ENCODE measurements around the gene STXBP6. TPM values are rescaled to one million over a fixed set of nuclear protein-coding genes. Genes with fewer than 3 reads are reported as not detected.

Gene STXBP6
- total RNA-seq, 1 donor from 2014 or later: 27.1 TPM

DNA sequence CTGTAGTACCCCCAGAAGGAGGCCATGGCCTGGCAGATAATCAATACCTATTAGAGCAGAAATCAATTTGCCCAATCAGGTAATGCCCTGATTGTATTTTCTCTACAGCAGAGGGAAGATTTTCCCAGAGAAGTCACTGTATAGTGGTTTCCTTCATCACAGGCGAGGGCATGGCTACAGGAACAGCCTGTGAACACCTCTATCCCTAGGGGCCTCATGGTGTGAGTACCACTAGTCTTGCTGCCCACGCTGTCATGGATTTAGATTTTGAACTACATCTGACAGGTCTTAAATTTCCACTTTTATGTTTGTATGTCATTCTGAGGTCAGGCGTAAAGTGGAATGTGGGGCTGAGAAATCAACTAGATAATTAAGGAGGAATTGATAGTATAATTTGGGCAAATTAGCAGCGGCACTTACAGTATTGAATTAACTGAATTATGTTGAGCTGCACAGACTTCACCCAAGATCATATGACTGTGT is 42.4 kb upstream of the STXBP6 start:
- Histone ChIP-seq H3K36me3 (ENCODE audit: insufficient read depth, low read length) (no peaks in the 10 kb centered on the region), H3K4me2 (ENCODE audit: low read length) (no peak overlapping the region), H2AFZ (ENCODE audit: low read depth, low read length) (no peak overlapping the region), H3K4me3 (ENCODE audit: insufficient read depth, low read depth, low read length) (no peak overlapping the region), H4K20me1 (ENCODE audit: insufficient read depth, low read length) (no peaks in the 10 kb centered on the region), H3K4me1 (ENCODE audit: insufficient read depth, low read length) (no peaks in the 10 kb centered on the region), H3K9ac (ENCODE audit: low read length) (no peak overlapping the region), H3K9me3 (ENCODE audit: insufficient read depth, low read depth, low read length) (no peaks in the 10 kb centered on the region), H3K79me2 (ENCODE audit: insufficient read depth, low read length) (no peaks in the 10 kb centered on the region), H3K27me3 (ENCODE audit: insufficient read depth, low read length) (no peaks in the 10 kb centered on the region), H3K27ac (ENCODE audit: low read depth, low read length) (no peak overlapping the region)
- H3K27ac Mint-ChIP-seq (ENCODE audit: unreplicated experiment): peak overlapping the region; percentile 89
- DNase-seq (ENCODE audit: low read depth) (no peak), FAIRE-seq (no peak)
- H3K4me3 Mint-ChIP-seq (ENCODE audit: unreplicated experiment): no peak overlapping the region
- no peaks in the 10 kb centered on the region for H3K36me3 Mint-ChIP-seq (ENCODE audit: low read depth, unreplicated experiment)
- H3K4me1 Mint-ChIP-seq (ENCODE audit: low read depth, unreplicated experiment): peaks cover 64% of the 10 kb centered on the region
- H3K9me3 Mint-ChIP-seq (ENCODE audit: unreplicated experiment): no peaks in the 10 kb centered on the region
- H3K27me3 Mint-ChIP-seq (ENCODE audit: low read depth, unreplicated experiment): no peaks in the 10 kb centered on the region
- no peak for TF ChIP-seq EZH2 (IDR thresholded peaks at IDR 0.05; ENCODE audit: insufficient read depth, low read length)
- TF ChIP-seq, protein P1, sequence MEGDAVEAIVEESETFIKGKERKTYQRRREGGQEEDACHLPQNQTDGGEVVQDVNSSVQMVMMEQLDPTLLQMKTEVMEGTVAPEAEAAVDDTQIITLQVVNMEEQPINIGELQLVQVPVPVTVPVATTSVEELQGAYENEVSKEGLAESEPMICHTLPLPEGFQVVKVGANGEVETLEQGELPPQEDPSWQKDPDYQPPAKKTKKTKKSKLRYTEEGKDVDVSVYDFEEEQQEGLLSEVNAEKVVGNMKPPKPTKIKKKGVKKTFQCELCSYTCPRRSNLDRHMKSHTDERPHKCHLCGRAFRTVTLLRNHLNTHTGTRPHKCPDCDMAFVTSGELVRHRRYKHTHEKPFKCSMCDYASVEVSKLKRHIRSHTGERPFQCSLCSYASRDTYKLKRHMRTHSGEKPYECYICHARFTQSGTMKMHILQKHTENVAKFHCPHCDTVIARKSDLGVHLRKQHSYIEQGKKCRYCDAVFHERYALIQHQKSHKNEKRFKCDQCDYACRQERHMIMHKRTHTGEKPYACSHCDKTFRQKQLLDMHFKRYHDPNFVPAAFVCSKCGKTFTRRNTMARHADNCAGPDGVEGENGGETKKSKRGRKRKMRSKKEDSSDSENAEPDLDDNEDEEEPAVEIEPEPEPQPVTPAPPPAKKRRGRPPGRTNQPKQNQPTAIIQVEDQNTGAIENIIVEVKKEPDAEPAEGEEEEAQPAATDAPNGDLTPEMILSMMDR (IDR thresholded peaks at IDR 0.05; ENCODE audit: insufficient read depth, low read depth, low read length): no peak

GRCh38 chr14:25090716-25091454 is 40.9 kb upstream of the STXBP6 start:
- Histone ChIP-seq H3K27ac (ENCODE audit: low read depth, low read length) (peak overlapping the region; percentile 24), H3K36me3 (ENCODE audit: insufficient read depth, low read length) (no peaks in the 10 kb centered on the region), H3K4me2 (ENCODE audit: low read length) (peak overlapping the region; percentile 64), H4K20me1 (ENCODE audit: insufficient read depth, low read length) (no peaks in the 10 kb centered on the region), H3K4me3 (ENCODE audit: insufficient read depth, low read depth, low read length) (no peak overlapping the region), H3K9me3 (ENCODE audit: insufficient read depth, low read depth, low read length) (no peaks in the 10 kb centered on the region), H3K4me1 (ENCODE audit: insufficient read depth, low read length) (no peaks in the 10 kb centered on the region), H3K9ac (ENCODE audit: low read length) (peak overlapping the region; percentile 14), H2AFZ (ENCODE audit: low read depth, low read length) (peak overlapping the region; percentile 44), H3K27me3 (ENCODE audit: insufficient read depth, low read length) (no peaks in the 10 kb centered on the region), H3K79me2 (ENCODE audit: insufficient read depth, low read length) (no peaks in the 10 kb centered on the region)
- no peaks in the 10 kb centered on the region for H3K36me3 Mint-ChIP-seq (ENCODE audit: low read depth, unreplicated experiment)
- no peaks in the 10 kb centered on the region for H3K27me3 Mint-ChIP-seq (ENCODE audit: low read depth, unreplicated experiment)
- peak overlapping the region; percentile 95 for H3K27ac Mint-ChIP-seq (ENCODE audit: unreplicated experiment)
- H3K4me1 Mint-ChIP-seq (ENCODE audit: low read depth, unreplicated experiment): peaks cover 55% of the 10 kb centered on the region
- TF ChIP-seq, protein P1 (IDR thresholded peaks at IDR 0.05; ENCODE audit: insufficient read depth, low read depth, low read length): no peak
- TF ChIP-seq EZH2 (IDR thresholded peaks at IDR 0.05; ENCODE audit: insufficient read depth, low read length): no peak
- no peaks in the 10 kb centered on the region for H3K9me3 Mint-ChIP-seq (ENCODE audit: unreplicated experiment)
- DNase-seq (ENCODE audit: low read depth) (peak; percentile 79), FAIRE-seq (peak; percentile 43)
- H3K4me3 Mint-ChIP-seq (ENCODE audit: unreplicated experiment): no peak overlapping the region

DNA sequence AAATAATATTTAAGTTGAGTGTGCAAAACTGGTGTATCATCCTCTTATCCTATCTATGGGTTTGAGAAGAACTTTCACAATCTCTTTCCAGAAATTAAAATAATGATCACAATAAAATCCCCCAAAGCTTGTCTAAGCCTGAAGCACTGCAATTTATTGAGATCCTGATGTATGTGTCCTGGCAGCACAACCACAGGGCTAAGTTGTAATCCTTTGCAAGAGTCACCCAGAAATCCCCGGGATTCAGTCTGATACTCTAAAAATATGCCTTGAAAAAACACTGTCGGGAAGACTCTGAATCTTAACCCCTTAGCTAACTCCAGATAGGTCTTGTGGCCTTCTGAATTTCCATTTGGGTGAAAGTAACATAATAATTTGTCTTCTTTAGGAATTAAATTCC is 40.3 kb upstream of the STXBP6 start:
- Histone ChIP-seq H2AFZ (ENCODE audit: low read depth, low read length) (no peak overlapping the region), H4K20me1 (ENCODE audit: insufficient read depth, low read length) (no peaks in the 10 kb centered on the region), H3K79me2 (ENCODE audit: insufficient read depth, low read length) (no peaks in the 10 kb centered on the region), H3K27me3 (ENCODE audit: insufficient read depth, low read length) (no peaks in the 10 kb centered on the region), H3K9me3 (ENCODE audit: insufficient read depth, low read depth, low read length) (no peaks in the 10 kb centered on the region), H3K4me2 (ENCODE audit: low read length) (no peak overlapping the region), H3K27ac (ENCODE audit: low read depth, low read length) (no peak overlapping the region), H3K4me1 (ENCODE audit: insufficient read depth, low read length) (no peaks in the 10 kb centered on the region), H3K4me3 (ENCODE audit: insufficient read depth, low read depth, low read length) (no peak overlapping the region), H3K36me3 (ENCODE audit: insufficient read depth, low read length) (no peaks in the 10 kb centered on the region), H3K9ac (ENCODE audit: low read length) (no peak overlapping the region)
- H3K4me3 Mint-ChIP-seq (ENCODE audit: unreplicated experiment): no peak overlapping the region
- peaks cover 49% of the 10 kb centered on the region for H3K4me1 Mint-ChIP-seq (ENCODE audit: low read depth, unreplicated experiment)
- no peaks in the 10 kb centered on the region for H3K9me3 Mint-ChIP-seq (ENCODE audit: unreplicated experiment)
- FAIRE-seq (no peak), DNase-seq (ENCODE audit: low read depth) (no peak)
- no peak for TF ChIP-seq EZH2 (IDR thresholded peaks at IDR 0.05; ENCODE audit: insufficient read depth, low read length)
- TF ChIP-seq, protein P1 (IDR thresholded peaks at IDR 0.05; ENCODE audit: insufficient read depth, low read depth, low read length): no peak
- peak overlapping the region; percentile 95 for H3K27ac Mint-ChIP-seq (ENCODE audit: unreplicated experiment)
- H3K27me3 Mint-ChIP-seq (ENCODE audit: low read depth, unreplicated experiment): no peaks in the 10 kb centered on the region
- H3K36me3 Mint-ChIP-seq (ENCODE audit: low read depth, unreplicated experiment): no peaks in the 10 kb centered on the region

Data from astrocyte (in vitro differentiated cells and primary cell).